ENCODE results near the gene AMN1.
A peak's percentile ranks its signal among the peaks of the same experiment; 100 is the strongest.
"Not testable (repeated sequence)": the region's sequence is repeated elsewhere in the genome, so short reads cannot be mapped to it uniquely, and the experiment has no call there.

The AMN1 gene

DNA sequence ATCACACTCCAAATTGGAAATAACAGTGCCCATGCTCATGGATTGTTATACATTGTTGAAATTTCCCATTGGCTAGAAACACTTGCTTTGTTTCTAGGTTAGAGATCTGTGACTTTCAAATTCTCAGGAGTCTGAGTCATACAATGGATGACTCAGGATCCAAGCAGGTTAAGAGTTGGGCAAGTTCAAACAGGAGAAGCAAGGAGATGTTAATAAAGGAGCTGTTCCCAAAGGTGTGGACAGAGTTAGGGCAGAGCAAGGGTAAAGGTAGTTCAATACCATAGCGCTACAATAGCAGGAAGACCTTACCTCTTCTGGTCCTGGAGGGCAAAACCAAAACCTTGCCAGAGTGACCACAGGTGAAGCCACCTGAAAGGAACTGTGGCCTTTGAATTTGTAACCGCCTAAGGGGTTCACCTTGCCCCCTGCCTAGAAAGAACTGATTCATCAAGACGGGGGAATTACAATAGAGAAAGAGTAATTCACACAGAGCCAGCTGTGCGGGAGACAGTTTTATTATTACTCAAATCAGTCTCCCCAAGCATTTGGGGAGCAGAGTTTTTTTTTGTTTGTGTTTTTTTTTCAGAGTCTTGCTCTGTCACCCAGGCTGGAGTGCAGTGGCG, 4.2 kb upstream of the AMN1 start:
- Histone ChIP-seq H3K27ac (peak overlapping the region; percentile 88 to 92), H3K4me1 (peaks cover 9 to 50% (median 28%) of the 10 kb centered on the region in 4 donors), H3K27me3 (no peaks in the 10 kb centered on the region), H3K4me3 (no peak overlapping the region), H3K9me3 (peaks cover 0 to 13% (median 0%) of the 10 kb centered on the region in 3 donors), H3K36me3 (no peaks in the 10 kb centered on the region)
- intact Hi-C loops (cut with DNase I; ENCODE audit: low total_unique reads) = no loop called here
- DNase-seq = no peak
- TF ChIP-seq, protein P1, sequence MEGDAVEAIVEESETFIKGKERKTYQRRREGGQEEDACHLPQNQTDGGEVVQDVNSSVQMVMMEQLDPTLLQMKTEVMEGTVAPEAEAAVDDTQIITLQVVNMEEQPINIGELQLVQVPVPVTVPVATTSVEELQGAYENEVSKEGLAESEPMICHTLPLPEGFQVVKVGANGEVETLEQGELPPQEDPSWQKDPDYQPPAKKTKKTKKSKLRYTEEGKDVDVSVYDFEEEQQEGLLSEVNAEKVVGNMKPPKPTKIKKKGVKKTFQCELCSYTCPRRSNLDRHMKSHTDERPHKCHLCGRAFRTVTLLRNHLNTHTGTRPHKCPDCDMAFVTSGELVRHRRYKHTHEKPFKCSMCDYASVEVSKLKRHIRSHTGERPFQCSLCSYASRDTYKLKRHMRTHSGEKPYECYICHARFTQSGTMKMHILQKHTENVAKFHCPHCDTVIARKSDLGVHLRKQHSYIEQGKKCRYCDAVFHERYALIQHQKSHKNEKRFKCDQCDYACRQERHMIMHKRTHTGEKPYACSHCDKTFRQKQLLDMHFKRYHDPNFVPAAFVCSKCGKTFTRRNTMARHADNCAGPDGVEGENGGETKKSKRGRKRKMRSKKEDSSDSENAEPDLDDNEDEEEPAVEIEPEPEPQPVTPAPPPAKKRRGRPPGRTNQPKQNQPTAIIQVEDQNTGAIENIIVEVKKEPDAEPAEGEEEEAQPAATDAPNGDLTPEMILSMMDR (IDR thresholded peaks at IDR 0.05) = no peak

DNA sequence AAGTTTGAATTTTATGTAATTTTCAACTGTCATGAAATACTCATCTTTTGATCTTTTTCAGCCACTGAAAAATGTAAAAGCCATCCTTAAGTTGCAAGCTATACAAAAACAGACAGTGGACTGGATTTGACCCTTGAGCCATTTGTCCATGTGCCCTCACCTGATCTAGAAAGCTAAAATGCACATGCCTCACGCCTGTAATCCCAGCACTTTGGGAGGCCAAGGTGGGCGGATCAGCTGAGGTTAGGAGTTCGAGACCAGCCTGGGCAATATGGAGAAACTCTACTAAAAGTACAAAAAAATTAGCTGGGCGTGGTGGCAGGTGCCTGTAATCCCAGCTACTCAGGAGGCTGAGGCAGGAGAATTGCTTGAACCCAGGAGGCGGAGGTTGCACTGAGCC, 2.4 kb upstream of the AMN1 start:
- peak overlapping the region in 1 of 2 donors; percentile 9 for H3K4me3 ChIP-seq

DNA sequence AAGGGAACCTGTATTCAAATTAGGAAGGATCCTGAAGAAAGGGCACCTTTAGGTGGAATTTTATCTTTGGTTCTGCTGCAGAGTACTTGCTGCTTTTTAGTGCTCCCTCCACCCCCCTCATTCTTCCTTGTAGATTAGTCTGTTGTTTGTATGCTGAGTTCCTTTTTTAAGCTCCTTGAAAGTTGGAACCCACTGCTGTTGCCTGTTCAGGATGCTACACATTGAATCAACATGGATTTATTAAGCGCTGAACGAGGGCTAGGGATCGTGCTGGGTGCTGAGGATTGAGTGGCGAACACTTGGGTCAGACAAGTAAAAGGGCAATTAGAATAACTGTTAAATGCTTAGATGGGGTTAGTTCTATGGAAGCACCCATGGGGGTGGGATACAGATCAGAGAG, 884 bp upstream of the AMN1 start:
- DNase-seq = no peak
- H3K27ac ChIP-seq = peak overlapping the region; percentile 92 to 95
- no peaks in the 10 kb centered on the region for H3K27me3 ChIP-seq
- peak overlapping the region; percentile 63 to 66 for H3K4me3 ChIP-seq
- no peaks in the 10 kb centered on the region for H3K36me3 ChIP-seq
- H3K9me3 ChIP-seq = peaks cover 0 to 13% (median 0%) of the 10 kb centered on the region in 3 donors
- intact Hi-C loops (cut with DNase I; ENCODE audit: low total_unique reads) = loop anchor here (10.0 kb wide), 2 partner anchors 65 to 235 kb away; no protein-coding TSS in a partner anchor
- peaks cover 9 to 62% (median 30%) of the 10 kb centered on the region in 4 donors for H3K4me1 ChIP-seq
- TF ChIP-seq, protein P1 (IDR thresholded peaks at IDR 0.05) = no peak

More for the DNA sequence above, 2.4 kb upstream of the AMN1 start:
- Histone ChIP-seq H3K27ac (peak overlapping the region; percentile 88 to 92), H3K4me1 (peaks cover 9 to 62% (median 31%) of the 10 kb centered on the region in 4 donors), H3K9me3 (peaks cover 0 to 13% (median 0%) of the 10 kb centered on the region in 3 donors)
- H3K27me3 ChIP-seq; intact Hi-C loops (cut with DNase I; ENCODE audit: low total_unique reads); H3K36me3 ChIP-seq; DNase-seq: not testable (repeated sequence)

DNA sequence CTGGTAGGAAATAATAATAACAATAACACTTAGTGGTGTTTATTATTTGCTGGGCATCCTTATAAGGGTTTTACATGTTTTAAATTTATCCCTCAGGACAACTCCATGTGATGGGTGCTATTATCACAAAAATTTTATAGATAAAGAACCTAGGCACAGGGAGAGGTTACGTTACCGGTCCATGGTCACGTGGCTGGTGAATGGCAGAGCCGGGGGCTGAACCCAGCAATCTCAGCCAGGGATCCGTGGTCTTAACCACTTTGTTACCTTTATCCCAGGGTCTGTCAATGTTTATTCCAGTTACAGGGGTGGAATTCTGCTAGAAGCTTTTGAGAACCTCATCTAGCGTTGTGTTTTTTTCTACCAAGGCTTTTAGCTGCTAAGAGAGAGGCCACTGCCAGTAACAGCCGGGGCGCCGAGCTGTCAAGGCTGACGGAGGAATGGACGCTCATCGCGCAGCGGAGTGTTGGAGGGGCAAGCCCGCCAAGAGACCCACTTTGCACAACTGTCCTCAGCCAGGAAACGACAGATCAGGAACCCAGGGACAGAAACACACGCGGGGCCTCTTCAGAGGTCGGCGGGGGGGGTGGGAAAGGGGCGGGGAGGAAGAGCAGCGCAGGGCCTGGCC, 418 bp downstream of the AMN1 start:
- TF ChIP-seq, protein P1 (IDR thresholded peaks at IDR 0.05) = no peak
- H3K27me3 ChIP-seq = no peaks in the 10 kb centered on the region
- peaks cover 8 to 53% (median 23%) of the 10 kb centered on the region in 4 donors for H3K4me1 ChIP-seq
- H3K9me3 ChIP-seq = peaks cover 0 to 13% (median 0%) of the 10 kb centered on the region in 3 donors
- H3K4me3 ChIP-seq = peak overlapping the region; percentile 63 to 66
- H3K36me3 ChIP-seq = peaks cover 0 to 2% (median 0%) of the 10 kb centered on the region in 3 donors
- DNase-seq = peak in 1 of 2 donors; percentile 45
- H3K27ac ChIP-seq = peak overlapping the region; percentile 92 to 95
- intact Hi-C loops (cut with DNase I; ENCODE audit: low total_unique reads) = loop anchor here (10.0 kb wide), 2 partner anchors 64 to 236 kb away; no protein-coding TSS in a partner anchor

DNA sequence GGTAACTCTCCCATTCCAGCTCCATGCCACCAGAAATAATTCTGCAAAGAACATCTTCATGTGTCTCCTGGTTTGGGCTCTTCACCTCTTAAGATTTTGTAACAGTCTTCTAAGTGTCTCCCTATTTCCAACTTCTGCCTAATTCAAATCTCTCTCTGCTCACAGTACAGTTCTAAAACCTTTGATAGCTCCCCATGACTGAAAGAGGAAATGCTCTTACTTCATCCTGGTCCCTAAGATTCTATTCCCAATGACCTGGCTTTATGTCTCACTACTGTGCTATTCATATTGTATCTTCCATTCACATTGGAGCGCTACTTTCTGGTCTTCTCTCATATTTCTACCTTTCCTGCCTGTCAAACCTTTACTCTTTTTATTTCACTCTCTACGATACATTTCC, 1.6 kb downstream of the AMN1 start:
- intact Hi-C loops (cut with DNase I; ENCODE audit: low total_unique reads) = loop anchor here (10.0 kb wide), 2 partner anchors 62 to 238 kb away; no protein-coding TSS in a partner anchor
- Histone ChIP-seq H3K27ac (peak overlapping the region in 1 of 2 donors; percentile 92), H3K4me1 (peaks cover 0 to 41% (median 18%) of the 10 kb centered on the region in 4 donors), H3K36me3 (peaks cover 0 to 5% (median 0%) of the 10 kb centered on the region in 3 donors), H3K27me3 (no peaks in the 10 kb centered on the region), H3K9me3 (peaks cover 0 to 13% (median 0%) of the 10 kb centered on the region in 3 donors), H3K4me3 (no peak overlapping the region)
- DNase-seq = no peak
- TF ChIP-seq, protein P1 (IDR thresholded peaks at IDR 0.05) = no peak

DNA sequence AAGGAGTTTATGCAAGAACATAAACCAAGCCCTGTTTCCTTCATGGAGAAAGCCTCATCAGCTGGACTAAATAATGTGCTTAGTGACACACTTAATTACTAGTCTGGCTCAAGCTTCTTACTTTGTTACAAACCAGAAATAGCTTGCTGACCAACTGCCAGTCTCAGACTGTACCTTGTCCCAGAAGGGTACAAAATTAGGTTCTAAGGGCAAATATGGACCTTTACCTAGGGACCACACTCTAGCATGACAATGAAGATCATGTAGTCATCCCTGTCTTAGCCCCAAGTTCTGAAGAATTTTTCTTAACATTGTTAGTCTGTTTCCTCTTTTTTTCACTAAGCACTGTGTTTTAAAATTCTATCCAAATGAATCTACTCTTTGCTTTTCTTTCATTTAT, 2.2 kb downstream of the AMN1 start:
- DNase-seq = no peak
- Histone ChIP-seq H3K4me1 (peaks cover 0 to 37% (median 15%) of the 10 kb centered on the region in 4 donors), H3K9me3 (peaks cover 0 to 18% (median 4%) of the 10 kb centered on the region in 3 donors), H3K4me3 (no peak overlapping the region), H3K27ac (no peak overlapping the region), H3K36me3 (peaks cover 0 to 5% (median 1%) of the 10 kb centered on the region in 3 donors), H3K27me3 (no peaks in the 10 kb centered on the region)
- intact Hi-C loops (cut with DNase I; ENCODE audit: low total_unique reads) = loop anchor here (10.0 kb wide), 2 partner anchors 62 to 238 kb away; no protein-coding TSS in a partner anchor
- TF ChIP-seq, protein P1 (IDR thresholded peaks at IDR 0.05) = no peak

Data from tibial artery (tissue), 4 donors.